ENCODE data around the gene OR2H1. TPM values are rescaled to one million over a fixed set of nuclear protein-coding genes. Genes with fewer than 3 reads are reported as not detected.

OR2H1 gene
- total RNA-seq, 1 donor from 2014 or later, result not detected

DNA sequence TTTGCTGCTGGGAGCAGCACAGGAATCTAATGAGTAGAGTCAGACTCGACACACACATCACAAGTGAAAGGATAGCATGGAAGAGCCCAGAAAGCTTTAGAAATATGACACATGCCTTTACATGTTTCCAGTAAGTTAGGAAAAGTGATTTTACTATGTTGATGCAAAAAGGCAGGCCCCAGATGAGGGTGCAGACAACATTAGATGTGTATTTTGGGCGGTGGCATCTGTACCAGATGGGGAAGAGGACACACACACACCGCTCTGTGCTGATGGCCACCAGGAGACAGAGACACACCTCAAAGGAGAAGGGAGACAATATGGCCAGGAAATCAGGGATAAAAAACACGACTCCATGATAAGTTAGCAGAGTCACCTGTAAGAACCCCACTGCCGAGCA, 30.2 kb downstream of the OR2H1 start:
- H3K4me3 ChIP-seq (ENCODE audit: insufficient read depth, low read depth, low read length), result no peak overlapping the region
- peaks cover 3% of the 10 kb centered on the region for H3K4me1 ChIP-seq (ENCODE audit: insufficient read depth, low read length)
- no peak overlapping the region for H2AFZ ChIP-seq (ENCODE audit: low read depth, low read length)
- H3K36me3 Mint-ChIP-seq (ENCODE audit: low read depth, unreplicated experiment), result no peaks in the 10 kb centered on the region
- H3K4me3 Mint-ChIP-seq (ENCODE audit: unreplicated experiment), result no peak overlapping the region
- H3K27me3 Mint-ChIP-seq (ENCODE audit: low read depth, unreplicated experiment), result peaks cover 4% of the 10 kb centered on the region
- H3K4me1 Mint-ChIP-seq (ENCODE audit: low read depth, unreplicated experiment), result peaks cover 3% of the 10 kb centered on the region
- H4K20me1 ChIP-seq (ENCODE audit: insufficient read depth, low read length), result no peaks in the 10 kb centered on the region
- H3K27ac Mint-ChIP-seq (ENCODE audit: unreplicated experiment), result no peak overlapping the region
- no peaks in the 10 kb centered on the region for H3K36me3 ChIP-seq (ENCODE audit: insufficient read depth, low read length)
- no peak for DNase-seq (ENCODE audit: low read depth)
- no peaks in the 10 kb centered on the region for H3K79me2 ChIP-seq (ENCODE audit: insufficient read depth, low read length)
- no peak for FAIRE-seq
- no peak overlapping the region for H3K4me2 ChIP-seq (ENCODE audit: low read length)
- TF ChIP-seq, protein P1, sequence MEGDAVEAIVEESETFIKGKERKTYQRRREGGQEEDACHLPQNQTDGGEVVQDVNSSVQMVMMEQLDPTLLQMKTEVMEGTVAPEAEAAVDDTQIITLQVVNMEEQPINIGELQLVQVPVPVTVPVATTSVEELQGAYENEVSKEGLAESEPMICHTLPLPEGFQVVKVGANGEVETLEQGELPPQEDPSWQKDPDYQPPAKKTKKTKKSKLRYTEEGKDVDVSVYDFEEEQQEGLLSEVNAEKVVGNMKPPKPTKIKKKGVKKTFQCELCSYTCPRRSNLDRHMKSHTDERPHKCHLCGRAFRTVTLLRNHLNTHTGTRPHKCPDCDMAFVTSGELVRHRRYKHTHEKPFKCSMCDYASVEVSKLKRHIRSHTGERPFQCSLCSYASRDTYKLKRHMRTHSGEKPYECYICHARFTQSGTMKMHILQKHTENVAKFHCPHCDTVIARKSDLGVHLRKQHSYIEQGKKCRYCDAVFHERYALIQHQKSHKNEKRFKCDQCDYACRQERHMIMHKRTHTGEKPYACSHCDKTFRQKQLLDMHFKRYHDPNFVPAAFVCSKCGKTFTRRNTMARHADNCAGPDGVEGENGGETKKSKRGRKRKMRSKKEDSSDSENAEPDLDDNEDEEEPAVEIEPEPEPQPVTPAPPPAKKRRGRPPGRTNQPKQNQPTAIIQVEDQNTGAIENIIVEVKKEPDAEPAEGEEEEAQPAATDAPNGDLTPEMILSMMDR (IDR thresholded peaks at IDR 0.05; ENCODE audit: insufficient read depth, low read depth, low read length), result no peak
- no peak for TF ChIP-seq EZH2 (IDR thresholded peaks at IDR 0.05; ENCODE audit: insufficient read depth, low read length)
- peaks cover 5% of the 10 kb centered on the region for H3K9me3 Mint-ChIP-seq (ENCODE audit: unreplicated experiment)
- H3K9ac ChIP-seq (ENCODE audit: low read length), result no peak overlapping the region
- H3K27ac ChIP-seq (ENCODE audit: low read depth, low read length), result no peak overlapping the region
- no peaks in the 10 kb centered on the region for H3K27me3 ChIP-seq (ENCODE audit: insufficient read depth, low read length)
- H3K9me3 ChIP-seq (ENCODE audit: insufficient read depth, low read depth, low read length), result peaks cover 5% of the 10 kb centered on the region

DNA sequence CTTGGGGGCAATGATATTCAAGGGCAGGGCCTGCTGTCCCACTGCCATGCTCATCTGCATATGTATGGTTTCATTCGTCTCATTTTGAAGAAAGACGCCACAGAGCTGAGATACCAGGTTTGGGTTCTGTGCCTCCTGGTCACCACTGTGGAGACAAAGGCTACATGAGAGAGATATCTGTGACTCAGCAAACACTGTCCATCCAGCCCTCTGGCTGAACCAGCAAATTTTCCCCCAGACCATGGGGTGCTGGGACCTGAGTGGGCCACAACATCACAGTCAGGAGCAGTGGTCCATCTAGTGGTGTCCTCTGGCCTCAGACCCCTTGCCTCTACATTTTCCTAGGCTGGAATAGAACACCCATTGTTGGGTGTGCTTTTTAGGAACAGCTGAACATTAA, 30.7 kb downstream of the OR2H1 start, which contains the start of gene MAS1L:
MAS1L (minus strand) TSS at position 297 of the 400 bp plus-strand sequence; CDS start at position 243, 54 bp downstream.
- no peak within 1 kb of the TSS for H3K4me2 ChIP-seq (ENCODE audit: low read length)
- no peak within 1 kb of the TSS for H3K4me3 Mint-ChIP-seq (ENCODE audit: unreplicated experiment)
- no peak within 1 kb of the TSS for H3K27ac Mint-ChIP-seq (ENCODE audit: unreplicated experiment)
- no peak within 1 kb of the TSS for H3K4me3 ChIP-seq (ENCODE audit: insufficient read depth, low read depth, low read length)
- no peaks in the 10 kb centered on the region for H3K79me2 ChIP-seq (ENCODE audit: insufficient read depth, low read length)
- H3K36me3 Mint-ChIP-seq (ENCODE audit: low read depth, unreplicated experiment), result peaks cover 1% of the 10 kb centered on the region
- H3K27me3 ChIP-seq (ENCODE audit: insufficient read depth, low read length), result no peaks in the 10 kb centered on the region
- no peak for DNase-seq (ENCODE audit: low read depth)
- peaks cover 5% of the 10 kb centered on the region for H3K9me3 ChIP-seq (ENCODE audit: insufficient read depth, low read depth, low read length)
- H3K4me1 Mint-ChIP-seq (ENCODE audit: low read depth, unreplicated experiment), result peaks cover 7% of the 10 kb centered on the region
- no peak within 1 kb of the TSS for H3K27ac ChIP-seq (ENCODE audit: low read depth, low read length)
- H3K9ac ChIP-seq (ENCODE audit: low read length), result no peak within 1 kb of the TSS
- no peaks in the 10 kb centered on the region for H3K36me3 ChIP-seq (ENCODE audit: insufficient read depth, low read length)
- TF ChIP-seq, protein P1 (IDR thresholded peaks at IDR 0.05; ENCODE audit: insufficient read depth, low read depth, low read length), result no peak
- TF ChIP-seq EZH2 (IDR thresholded peaks at IDR 0.05; ENCODE audit: insufficient read depth, low read length), result no peak
- peaks cover 5% of the 10 kb centered on the region for H3K9me3 Mint-ChIP-seq (ENCODE audit: unreplicated experiment)
- FAIRE-seq, result no peak
- H2AFZ ChIP-seq (ENCODE audit: low read depth, low read length), result no peak within 1 kb of the TSS
- peaks cover 4% of the 10 kb centered on the region for H3K27me3 Mint-ChIP-seq (ENCODE audit: low read depth, unreplicated experiment)
- no peaks in the 10 kb centered on the region for H4K20me1 ChIP-seq (ENCODE audit: insufficient read depth, low read length)
- H3K4me1 ChIP-seq (ENCODE audit: insufficient read depth, low read length), result peaks cover 3% of the 10 kb centered on the region

- no peaks in the 10 kb centered on the region for H3K4me1 ChIP-seq (ENCODE audit: insufficient read depth, low read length)
- no peaks in the 10 kb centered on the region for H3K79me2 ChIP-seq (ENCODE audit: insufficient read depth, low read length)
- H3K9me3 ChIP-seq (ENCODE audit: insufficient read depth, low read depth, low read length), result peaks cover 5% of the 10 kb centered on the region
- peaks cover 11% of the 10 kb centered on the region for H3K4me1 Mint-ChIP-seq (ENCODE audit: low read depth, unreplicated experiment)
- no peak overlapping the region for H3K4me3 ChIP-seq (ENCODE audit: insufficient read depth, low read depth, low read length)
- no peak overlapping the region for H3K4me3 Mint-ChIP-seq (ENCODE audit: unreplicated experiment)
- DNase-seq (ENCODE audit: low read depth), result no peak
- peaks cover 5% of the 10 kb centered on the region for H3K9me3 Mint-ChIP-seq (ENCODE audit: unreplicated experiment)
- no peak overlapping the region for H3K27ac Mint-ChIP-seq (ENCODE audit: unreplicated experiment)
- H3K27me3 Mint-ChIP-seq (ENCODE audit: low read depth, unreplicated experiment), result peaks cover 4% of the 10 kb centered on the region
- no peak overlapping the region for H2AFZ ChIP-seq (ENCODE audit: low read depth, low read length)
- H4K20me1 ChIP-seq (ENCODE audit: insufficient read depth, low read length), result no peaks in the 10 kb centered on the region
- no peak overlapping the region for H3K9ac ChIP-seq (ENCODE audit: low read length)
- FAIRE-seq, result no peak
- no peak overlapping the region for H3K27ac ChIP-seq (ENCODE audit: low read depth, low read length)
- H3K27me3 ChIP-seq (ENCODE audit: insufficient read depth, low read length), result no peaks in the 10 kb centered on the region
- peaks cover 1% of the 10 kb centered on the region for H3K36me3 Mint-ChIP-seq (ENCODE audit: low read depth, unreplicated experiment)
- H3K4me2 ChIP-seq (ENCODE audit: low read length), result no peak overlapping the region
- no peaks in the 10 kb centered on the region for H3K36me3 ChIP-seq (ENCODE audit: insufficient read depth, low read length)
- TF ChIP-seq EZH2 (IDR thresholded peaks at IDR 0.05; ENCODE audit: insufficient read depth, low read length), result no peak
- TF ChIP-seq, protein P1 (IDR thresholded peaks at IDR 0.05; ENCODE audit: insufficient read depth, low read depth, low read length), result no peak
These were observed 31.9 kb downstream of the OR2H1 start for GRCh38 chr6:29488874-29489273.

Measured in astrocyte (in vitro differentiated cells and primary cell).